Ecto neural progenitor cell (in vitro differentiated cells): ENCODE results near the gene NPM3.

ENCODE experiments used
- DNase-seq: peaks from one replicate; pipeline ENCODE4 v3.0.0-alpha.2; 2018; ENCODE audit warnings: low spot score

NPM3 gene, protein sequence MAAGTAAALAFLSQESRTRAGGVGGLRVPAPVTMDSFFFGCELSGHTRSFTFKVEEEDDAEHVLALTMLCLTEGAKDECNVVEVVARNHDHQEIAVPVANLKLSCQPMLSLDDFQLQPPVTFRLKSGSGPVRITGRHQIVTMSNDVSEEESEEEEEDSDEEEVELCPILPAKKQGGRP

DNA sequence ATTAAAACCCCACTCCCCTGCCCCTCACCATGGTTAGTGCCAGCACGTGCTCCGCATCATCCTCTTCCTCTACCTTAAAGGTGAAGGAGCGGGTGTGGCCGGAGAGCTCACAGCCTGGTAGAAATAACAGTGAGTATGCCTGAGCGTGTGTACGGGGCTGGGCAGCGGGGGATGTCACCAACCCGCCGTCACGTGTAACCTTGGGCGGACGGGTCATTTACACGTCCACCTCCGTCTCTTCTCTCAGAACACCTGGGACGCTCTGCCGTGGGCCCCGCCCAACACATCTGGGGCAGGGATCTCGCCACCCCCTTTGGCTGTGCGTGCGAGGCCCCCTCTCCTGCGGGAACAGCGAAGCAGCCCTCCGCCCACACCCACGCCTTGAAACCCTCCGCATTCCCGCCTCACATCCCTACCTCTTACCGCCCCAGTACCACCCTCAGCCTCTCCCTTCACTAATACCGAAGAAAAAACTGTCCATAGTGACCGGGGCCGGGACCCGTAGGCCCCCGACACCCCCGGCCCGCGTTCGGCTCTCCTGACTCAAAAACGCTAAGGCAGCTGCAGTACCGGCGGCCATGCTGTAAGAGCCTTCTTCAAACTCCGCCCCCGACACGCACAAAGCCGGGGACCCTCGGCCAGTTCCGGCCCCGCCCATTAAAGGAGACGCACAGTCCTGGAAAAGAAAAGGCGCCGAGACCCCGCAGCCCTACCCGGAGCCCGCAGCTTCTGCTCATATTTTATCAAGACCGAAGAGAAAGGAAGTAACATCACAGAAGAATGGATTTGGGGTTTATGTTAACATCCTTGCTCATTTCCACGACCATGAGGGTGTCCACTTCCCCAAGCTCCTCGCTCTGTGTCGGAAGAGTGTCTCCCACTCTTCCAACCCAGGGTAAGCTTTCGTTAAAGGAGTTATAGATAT, at the start of gene NPM3:
Gene NPM3, minus strand, starts transcription at position 636 of the 925 bp plus-strand sequence. Its CDS starts 56 bp downstream, at position 580.
- DNase-seq, result peak; percentile 93

DNA sequence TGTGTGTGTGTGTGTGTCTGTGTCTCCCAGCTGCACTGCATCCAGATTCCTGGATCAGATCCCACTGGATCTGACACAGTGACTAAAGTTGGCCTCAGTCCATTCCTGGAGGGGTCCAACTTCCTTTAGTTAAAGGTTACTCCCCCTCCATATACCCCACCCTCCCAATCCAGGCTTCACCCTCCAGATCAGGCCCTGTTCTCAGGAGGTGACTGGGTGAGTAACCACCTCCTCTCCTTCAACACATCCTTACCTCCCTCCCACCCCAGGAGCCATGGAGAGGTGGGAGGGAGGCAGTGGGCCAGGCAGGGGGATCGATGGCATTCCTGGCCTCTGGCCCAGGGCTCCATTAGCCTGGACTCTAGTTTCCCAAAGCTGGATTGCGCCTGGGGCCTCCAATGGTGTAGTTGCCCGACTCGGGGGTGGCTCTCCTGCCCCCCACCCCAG, 49.1 kb upstream of the NPM3 start:
- DNase-seq, result no peak

- peak; percentile 36 for DNase-seq
Measured at GRCh38 chr10:101831169-101831811, 48.0 kb upstream of the NPM3 start.

- peak; percentile 90 for DNase-seq
Measured at GRCh38 chr10:101830322-101831168, 47.3 kb upstream of the NPM3 start.

DNA sequence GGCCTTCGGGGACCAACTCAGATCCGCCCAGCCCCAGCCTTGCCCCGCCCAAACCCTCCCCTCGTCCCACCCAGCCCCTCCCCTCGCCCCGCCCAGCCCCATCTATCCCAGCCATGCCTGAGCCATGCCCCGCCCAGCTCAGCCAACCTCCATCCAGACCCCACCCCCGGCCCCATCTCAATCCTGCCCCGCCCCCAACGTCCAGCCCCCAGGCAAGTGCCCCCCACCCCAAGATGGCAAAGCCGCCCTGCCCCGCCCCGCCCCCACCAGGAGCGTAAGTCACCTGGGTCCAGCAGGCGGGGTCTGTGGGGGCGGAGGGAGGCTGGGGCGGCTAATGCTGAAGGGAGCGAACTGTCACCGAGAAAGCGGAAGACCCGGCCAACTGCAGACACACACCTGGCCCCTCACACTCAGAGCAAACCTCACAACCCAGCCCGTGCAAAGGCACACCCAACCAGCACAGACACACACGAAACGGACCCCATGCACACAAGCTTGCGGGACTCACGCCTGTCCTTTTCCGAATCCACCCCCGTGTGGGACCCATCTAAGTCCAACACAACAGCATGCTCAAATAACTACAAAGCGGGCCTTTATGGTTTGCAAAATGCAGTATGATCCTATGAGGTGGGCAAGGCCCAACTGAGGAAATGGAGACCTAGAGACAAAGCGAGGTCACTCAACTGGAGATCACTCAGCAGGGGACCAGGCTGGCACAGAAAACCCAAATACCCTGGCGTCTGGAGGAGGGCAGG, 46.5 kb upstream of the NPM3 start:
- peak; percentile 83 for DNase-seq

GRCh38 chr10:101828766-101829551, 45.7 kb upstream of the NPM3 start:
- DNase-seq, result no peak

GRCh38 chr10:101827919-101828600, 44.8 kb upstream of the NPM3 start:
- DNase-seq, result no peak

DNA sequence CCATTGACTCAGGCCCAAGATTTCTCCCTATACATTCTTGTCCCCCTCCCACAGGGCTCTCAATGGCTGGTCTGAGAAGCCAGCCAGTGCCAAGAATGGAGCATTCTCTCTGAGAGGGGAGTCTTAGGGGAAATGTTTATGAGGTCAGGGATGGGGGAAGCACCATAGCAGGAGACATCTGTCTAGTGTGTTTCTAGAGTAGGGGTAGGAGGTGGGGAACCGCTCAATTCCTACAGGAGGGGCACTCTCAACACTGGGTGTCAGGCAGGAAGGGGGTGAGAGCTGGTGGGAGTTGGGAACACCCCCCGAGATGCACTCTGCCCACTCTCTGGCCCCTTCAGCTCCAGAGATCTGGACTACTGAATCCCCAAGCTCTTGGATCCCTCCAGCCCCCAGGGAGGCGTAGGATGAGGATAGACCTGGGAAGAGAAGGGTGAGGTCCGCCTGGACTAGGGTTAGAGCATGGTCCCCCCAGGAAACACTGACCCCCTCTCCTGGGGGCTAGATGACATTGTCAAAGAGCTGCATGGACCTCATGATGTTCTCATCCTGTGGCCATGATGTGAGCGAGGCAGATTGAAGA, 43.7 kb upstream of the NPM3 start:
- DNase-seq, result no peak

DNA sequence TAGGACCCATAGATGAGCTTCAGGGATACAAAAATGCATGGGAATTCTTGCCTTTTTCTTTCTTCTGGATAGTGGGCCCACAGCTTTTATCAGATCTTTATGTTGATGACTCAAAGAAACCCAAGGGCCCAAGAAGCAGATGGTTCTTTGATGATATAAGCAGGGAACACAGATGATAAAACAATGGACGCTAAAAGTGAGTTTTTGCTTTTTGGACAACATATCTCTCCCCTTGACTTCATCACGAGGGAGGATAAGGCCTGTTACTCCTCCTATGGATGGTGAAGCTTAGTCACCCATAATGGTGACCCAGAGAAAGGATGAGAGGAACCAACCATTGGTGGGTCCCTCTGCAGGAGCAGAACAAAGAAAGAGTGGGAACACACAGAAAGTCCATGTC, 41.5 kb upstream of the NPM3 start:
- DNase-seq, result no peak

- DNase-seq, result no peak
Measured at GRCh38 chr10:101818872-101819633, 35.8 kb upstream of the NPM3 start.

DNA sequence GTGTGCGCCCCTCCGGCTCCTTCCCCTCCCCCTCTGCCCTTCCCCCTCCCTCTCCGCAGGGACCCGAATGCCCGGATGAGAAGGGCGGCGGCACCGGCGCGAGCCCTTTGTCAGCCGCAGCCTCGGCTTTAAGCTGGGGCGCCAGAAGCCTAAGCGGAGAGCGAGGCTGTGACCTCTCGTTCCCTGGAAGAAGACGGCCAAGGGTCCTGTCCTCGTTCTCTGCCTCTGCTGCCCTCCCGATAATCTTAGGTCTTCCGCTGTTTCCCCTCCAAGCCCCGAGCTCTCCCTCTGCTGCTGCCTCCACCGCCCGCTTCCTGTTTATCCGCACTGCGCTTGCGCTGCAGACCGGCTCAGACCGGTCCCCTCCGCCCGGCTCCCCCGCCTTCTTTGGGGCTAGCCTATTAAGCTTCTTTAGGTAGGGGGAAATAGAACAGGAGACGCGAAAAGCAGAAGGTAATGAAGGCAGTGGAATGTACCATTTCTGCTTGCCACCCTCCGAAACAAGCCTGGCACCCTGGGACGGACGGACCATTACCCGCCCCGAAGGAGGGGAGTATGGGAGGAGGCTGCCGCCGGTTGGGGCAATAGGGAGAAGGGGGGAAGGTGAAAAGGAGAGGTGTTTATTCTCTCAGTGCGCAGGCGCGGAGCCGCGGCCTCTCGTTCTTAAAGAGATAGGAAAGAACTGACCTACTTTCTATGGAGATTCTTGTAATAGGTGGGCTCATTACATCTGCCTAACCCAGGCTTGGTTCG, 35.0 kb upstream of the NPM3 start, which contains the start of gene OGA:
Gene OGA, minus strand, starts transcription at position 326 of the 753 bp plus-strand sequence. CDS start 422 bp downstream, outside the sequence.
- peak; percentile 98 for DNase-seq

- DNase-seq, result peak; percentile 60
Measured at GRCh38 chr10:101817337-101818118, 34.3 kb upstream of the NPM3 start.

- DNase-seq, result no peak
Measured at GRCh38 chr10:101816913-101817336, 33.7 kb upstream of the NPM3 start.

DNA sequence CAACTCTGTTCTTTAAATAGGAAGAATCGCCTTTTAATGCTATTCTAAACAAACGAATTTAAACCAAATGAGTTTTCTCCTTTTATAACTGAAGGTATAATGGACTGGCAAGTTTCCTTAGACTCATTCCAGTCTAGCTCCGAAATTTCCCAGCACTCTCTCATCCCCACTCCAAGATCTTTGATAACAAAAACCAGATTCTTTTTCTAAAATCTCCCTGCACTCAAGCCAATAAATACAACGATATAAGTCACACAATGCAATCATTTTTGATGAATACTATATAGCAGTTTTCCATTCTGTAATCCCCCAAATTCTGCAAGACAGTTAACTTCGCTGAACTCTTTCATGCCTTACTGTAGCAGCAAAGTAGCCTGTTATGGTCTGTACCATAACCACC, 33.1 kb upstream of the NPM3 start:
- DNase-seq, result no peak

DNA sequence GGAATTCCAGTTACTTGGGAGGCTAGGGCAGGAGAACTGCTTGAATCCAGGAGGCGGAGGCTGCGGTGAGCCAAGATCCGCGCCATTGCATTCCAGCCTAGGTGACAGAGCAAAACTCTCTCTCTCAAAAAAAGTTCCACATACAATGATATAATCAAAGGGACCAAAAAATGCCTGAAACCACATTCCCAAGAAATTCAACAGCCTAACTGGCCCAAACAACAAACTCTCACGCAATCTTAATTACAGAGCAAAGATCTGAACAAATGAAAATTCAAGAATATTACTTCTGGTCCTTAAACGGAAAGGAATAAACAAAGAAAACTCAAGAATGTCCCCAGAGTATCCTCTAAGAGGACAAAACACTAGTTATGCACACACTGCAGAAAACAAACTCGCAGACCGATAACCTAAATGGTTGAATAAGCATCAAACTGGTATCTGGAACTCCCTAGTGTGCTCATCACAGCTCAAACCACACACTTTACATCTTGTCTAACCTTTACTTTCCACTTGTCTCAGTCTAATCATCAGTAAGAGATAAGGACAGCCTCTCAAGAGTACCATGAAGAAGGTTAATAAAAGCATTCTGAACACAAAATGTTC, 31.3 kb upstream of the NPM3 start:
- no peak for DNase-seq

GRCh38 chr10:101812606-101813005, 29.4 kb upstream of the NPM3 start:
- DNase-seq, result no peak
